BE2C (cell line): ENCODE results near the gene USH2A.

Experiments used
- DNase-seq: peaks from one replicate; pipeline ENCODE4 v3.0.0-alpha.2; 2020
- H3K27me3 ChIP-seq: fragments of 250-450 bp; sonication (Bioruptor Pico); 2 replicates; pipeline ENCODE4 v1.5.1; 2020; ENCODE audit warnings: mild to moderate bottlenecking
- H3K36me3 ChIP-seq: fragments of 250-450 bp; sonication (Bioruptor Pico); 2 replicates; pipeline ENCODE4 v1.5.1; 2020; ENCODE audit warnings: mild to moderate bottlenecking
- H3K4me1 ChIP-seq: fragments of 250-450 bp; sonication (Bioruptor Pico); 2 replicates; pipeline ENCODE4 v1.5.1; 2020
- H3K4me3 ChIP-seq: 2 replicates; pipeline ENCODE4 v1.5.1; 2011; ENCODE audit warnings: low read depth, low read length
- H3K9me3 ChIP-seq: fragments of 250-450 bp; sonication (Bioruptor Pico); 2 replicates; pipeline ENCODE4 v1.5.1; 2020
- CTCF ChIP-seq: IDR thresholded peaks from 2 replicates; pipeline ENCODE4 v1.5.1; 2012; ENCODE audit warnings: mild to moderate bottlenecking, low read depth, low read length

Gene USH2A

GRCh38 chr1:215601276-215601675, 822.0 kb downstream of the USH2A start:
- no peak for TF ChIP-seq CTCF
- peaks cover 11% of the 10 kb centered on the region for H3K36me3 ChIP-seq
- no peaks in the 10 kb centered on the region for H3K27me3 ChIP-seq
- no peaks in the 10 kb centered on the region for H3K9me3 ChIP-seq
- H3K4me1 ChIP-seq = peaks cover 6% of the 10 kb centered on the region; the same call in 1 of the 2 replicates
- H3K4me3 ChIP-seq = no peak overlapping the region
- no peak for DNase-seq

GRCh38 chr1:215600867-215601266, 822.4 kb downstream of the USH2A start:
- Histone ChIP-seq H3K4me1 (peaks cover 2% of the 10 kb centered on the region; the same call in 1 of the 2 replicates), H3K27me3 (no peaks in the 10 kb centered on the region), H3K36me3 (peaks cover 10% of the 10 kb centered on the region), H3K9me3 (no peaks in the 10 kb centered on the region), H3K4me3 (no peak overlapping the region)
- no peak for TF ChIP-seq CTCF
- no peak for DNase-seq

- Histone ChIP-seq H3K9me3 (no peaks in the 10 kb centered on the region), H3K4me3 (no peak overlapping the region), H3K4me1 (no peaks in the 10 kb centered on the region; the same call in 1 of the 2 replicates), H3K27me3 (no peaks in the 10 kb centered on the region), H3K36me3 (peaks cover 9% of the 10 kb centered on the region)
- no peak for TF ChIP-seq CTCF
- no peak for DNase-seq
Observed at GRCh38 chr1:215600258-215600792, 822.9 kb downstream of the USH2A start.

- no peaks in the 10 kb centered on the region for H3K9me3 ChIP-seq
- no peak for DNase-seq
- no peaks in the 10 kb centered on the region; the same call in 1 of the 2 replicates for H3K4me1 ChIP-seq
- H3K4me3 ChIP-seq = no peak overlapping the region
- no peak for TF ChIP-seq CTCF
- H3K36me3 ChIP-seq = peaks cover 9% of the 10 kb centered on the region
- no peaks in the 10 kb centered on the region for H3K27me3 ChIP-seq
Observed at GRCh38 chr1:215599418-215600074, 823.7 kb downstream of the USH2A start.

GRCh38 chr1:215597961-215598360, 825.3 kb downstream of the USH2A start:
- H3K9me3 ChIP-seq = no peaks in the 10 kb centered on the region
- H3K36me3 ChIP-seq = peaks cover 9% of the 10 kb centered on the region
- H3K27me3 ChIP-seq = no peaks in the 10 kb centered on the region
- no peak overlapping the region for H3K4me3 ChIP-seq
- H3K4me1 ChIP-seq = no peaks in the 10 kb centered on the region; the same call in 1 of the 2 replicates
- no peak for DNase-seq
- no peak for TF ChIP-seq CTCF

GRCh38 chr1:215595231-215595630, 828.0 kb downstream of the USH2A start:
- Histone ChIP-seq H3K4me1 (no peaks in the 10 kb centered on the region; the same call in 1 of the 2 replicates), H3K9me3 (no peaks in the 10 kb centered on the region), H3K36me3 (peaks cover 17% of the 10 kb centered on the region), H3K4me3 (no peak overlapping the region), H3K27me3 (no peaks in the 10 kb centered on the region)
- TF ChIP-seq CTCF = no peak
- no peak for DNase-seq
